CD1c-positive myeloid dendritic cell (primary cell): ENCODE results near the gene KCNQ5.

Experiments
- DNase-seq: peaks from one replicate; pipeline ENCODE4 v3.0.0-alpha.2; 2016; ENCODE audit errors: extremely low spot score

KCNQ5 gene

GRCh38 chr6:72740135-72740534 is 118.3 kb downstream of the KCNQ5 start:
- peak; percentile 10 for DNase-seq

- no peak for DNase-seq
Observed at GRCh38 chr6:72741083-72741482, 119.2 kb downstream of the KCNQ5 start.

- no peak for DNase-seq
Observed at GRCh38 chr6:72742001-72742673, 120.3 kb downstream of the KCNQ5 start.

GRCh38 chr6:72746276-72746675 is 124.4 kb downstream of the KCNQ5 start:
- DNase-seq: no peak

DNA sequence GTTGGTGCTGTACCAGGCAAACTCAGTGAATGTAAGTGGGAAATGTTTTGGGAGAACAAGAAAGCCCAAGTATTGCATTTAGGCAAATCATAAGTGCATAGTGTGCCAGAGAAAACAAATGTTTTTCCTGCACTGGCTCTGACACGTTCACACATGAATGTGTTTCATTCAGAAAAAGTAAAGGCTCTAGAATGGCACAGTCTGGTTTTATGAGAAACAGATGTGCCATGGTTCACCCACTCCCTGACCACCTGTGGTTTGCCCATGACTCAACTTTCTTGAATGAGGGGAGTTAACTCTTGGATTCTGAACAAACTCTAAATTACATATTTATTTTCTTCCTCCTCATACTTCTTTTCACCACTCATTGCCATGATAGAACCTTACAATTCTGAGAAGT is 126.9 kb downstream of the KCNQ5 start:
- DNase-seq: no peak

DNA sequence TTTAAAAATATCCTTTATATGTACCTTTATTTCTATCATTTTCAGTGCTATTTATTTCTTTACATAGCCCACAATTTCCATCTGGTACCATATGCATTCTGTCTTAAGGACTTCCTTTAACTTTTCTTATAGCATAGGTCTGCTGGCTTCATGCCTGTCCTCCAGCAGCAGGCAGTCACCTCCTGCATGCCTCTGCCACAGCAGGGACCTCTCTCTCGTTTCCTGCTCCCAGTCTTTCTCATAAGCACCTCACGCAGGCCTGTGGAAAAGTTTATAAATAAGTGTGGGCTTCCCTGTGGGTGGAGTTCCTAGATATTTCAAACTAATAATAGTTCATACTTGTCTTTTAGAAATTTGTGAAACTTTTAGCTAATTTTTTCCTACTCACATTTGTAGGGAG is 133.9 kb downstream of the KCNQ5 start:
- DNase-seq: no peak

DNA sequence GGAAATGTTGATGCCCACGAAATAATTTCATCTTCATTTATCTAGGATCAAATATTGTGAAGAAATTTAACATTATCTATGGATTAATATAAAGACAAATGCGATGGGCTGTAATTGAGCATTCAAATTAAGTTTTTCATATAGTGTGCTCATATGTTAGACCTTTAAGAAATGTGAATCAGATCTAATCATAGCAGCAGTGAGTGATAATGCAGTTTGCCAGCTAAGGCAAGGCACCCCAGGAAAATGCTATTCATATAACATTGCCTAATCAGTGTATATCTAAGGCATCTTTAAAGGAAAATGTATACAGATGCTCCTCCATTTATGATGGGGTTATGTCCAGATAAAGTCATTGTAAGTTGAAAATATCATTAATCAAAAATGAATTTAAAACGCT is 135.2 kb downstream of the KCNQ5 start:
- no peak for DNase-seq

DNA sequence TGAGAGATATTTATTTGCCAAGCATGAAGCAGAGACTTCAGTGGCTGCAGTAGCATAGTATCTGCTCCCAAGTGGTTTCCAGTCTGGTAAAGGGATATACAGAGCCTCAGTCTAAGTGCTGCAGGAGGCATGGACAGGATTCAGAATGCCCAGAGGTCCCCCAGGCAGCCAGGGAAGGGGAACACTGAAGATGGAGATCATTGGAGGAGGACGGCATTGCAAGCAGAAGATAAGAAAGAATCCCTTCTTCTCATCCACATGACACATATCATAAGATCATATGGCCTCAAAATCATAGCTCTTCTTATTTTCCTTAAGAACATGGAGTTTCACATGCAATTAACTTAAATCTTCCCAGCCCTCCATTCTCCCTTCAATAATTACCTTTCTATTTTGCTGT is 136.1 kb downstream of the KCNQ5 start:
- DNase-seq: no peak

- no peak for DNase-seq
Observed at GRCh38 chr6:72758901-72759300, 137.0 kb downstream of the KCNQ5 start.

- DNase-seq: no peak
Observed at GRCh38 chr6:72760114-72760793, 138.4 kb downstream of the KCNQ5 start.

DNA sequence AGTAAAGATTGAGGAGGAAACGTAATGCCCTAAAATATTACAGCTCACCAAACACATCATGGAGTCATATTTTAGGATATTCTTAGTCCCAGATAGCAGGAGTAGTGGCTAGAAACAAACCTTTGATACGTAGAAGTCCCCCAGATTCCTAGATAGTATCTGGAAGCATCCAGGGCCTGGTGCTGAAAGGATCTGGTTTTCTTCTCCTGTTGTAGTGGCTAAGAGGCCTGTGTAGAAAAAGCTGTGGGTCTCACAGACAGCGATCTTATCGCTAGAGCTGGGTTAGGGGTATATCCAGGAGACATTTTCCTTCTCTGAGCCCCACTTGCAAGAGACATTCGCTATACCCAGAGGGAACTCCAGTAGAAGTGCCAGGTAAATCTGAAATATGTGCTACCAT is 139.9 kb downstream of the KCNQ5 start:
- no peak for DNase-seq

DNA sequence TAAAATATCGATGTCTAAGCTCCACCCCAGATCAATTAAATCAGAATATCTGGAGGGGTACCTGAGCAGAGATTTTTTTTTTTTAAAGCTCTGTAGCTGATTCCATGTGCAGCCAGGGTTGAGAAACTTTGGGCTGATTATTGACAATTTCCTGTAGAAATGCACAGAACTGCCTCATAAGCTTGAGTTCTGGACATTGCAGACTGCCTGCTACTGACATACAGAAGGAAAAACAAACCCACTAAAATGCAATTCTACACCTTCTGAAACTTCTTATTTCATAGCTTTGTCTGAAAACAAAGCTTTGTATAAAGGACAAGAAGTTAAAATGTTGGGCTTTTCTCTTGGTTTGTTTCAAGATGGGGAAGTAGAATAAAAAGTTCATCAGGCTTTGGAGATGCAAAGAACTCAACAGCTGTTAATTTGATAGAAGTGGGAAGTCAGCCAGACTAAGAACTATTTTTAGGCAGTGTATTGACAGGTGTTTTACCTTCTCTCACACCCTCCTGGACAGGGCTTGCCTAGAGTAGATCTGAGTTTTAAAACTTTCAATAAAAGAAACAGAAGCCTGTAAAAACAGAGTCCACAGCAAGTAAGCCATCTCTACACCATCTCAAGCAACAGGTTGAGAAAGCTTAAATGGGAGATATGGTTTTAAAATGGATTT is 147.7 kb downstream of the KCNQ5 start:
- DNase-seq: no peak

DNA sequence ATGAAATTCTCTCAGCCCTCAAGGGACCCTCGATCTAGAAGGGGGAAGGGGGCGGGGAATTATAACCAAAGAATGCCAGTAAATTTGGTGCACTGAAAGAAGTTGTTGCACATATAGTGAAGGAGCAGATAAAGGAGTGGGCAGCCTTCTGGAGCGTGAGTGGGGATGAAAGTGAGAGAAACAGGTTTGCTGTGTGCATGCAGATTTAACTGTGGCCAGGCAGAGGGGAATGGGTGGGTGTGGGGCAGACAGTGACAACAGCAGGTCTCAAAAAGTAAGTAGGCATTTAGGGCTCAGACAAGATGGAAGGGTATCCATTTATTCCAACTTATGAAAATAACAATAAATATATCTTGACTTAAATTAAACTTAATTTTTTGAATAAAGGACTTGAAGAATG is 149.1 kb downstream of the KCNQ5 start:
- no peak for DNase-seq

GRCh38 chr6:72776456-72776855 is 154.6 kb downstream of the KCNQ5 start:
- DNase-seq: no peak

DNA sequence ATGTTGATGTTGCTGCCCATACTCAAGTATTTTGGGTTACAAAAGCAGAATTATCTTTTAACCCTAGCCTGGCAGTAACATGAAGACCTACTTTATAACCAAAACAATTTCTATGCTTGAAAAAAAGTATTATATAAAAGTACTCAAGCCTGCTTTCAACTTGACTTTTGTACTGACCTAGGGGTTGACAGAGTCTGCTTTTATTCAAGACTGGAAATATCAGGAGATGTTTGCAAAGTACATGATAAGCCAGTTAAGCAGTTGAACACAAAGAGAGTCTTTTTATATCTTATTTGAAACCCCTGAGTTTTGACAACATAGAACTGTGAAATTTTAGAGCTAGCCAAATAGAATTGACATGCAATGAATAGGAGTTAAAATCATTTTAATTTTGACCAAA is 159.8 kb downstream of the KCNQ5 start:
- DNase-seq: no peak

DNA sequence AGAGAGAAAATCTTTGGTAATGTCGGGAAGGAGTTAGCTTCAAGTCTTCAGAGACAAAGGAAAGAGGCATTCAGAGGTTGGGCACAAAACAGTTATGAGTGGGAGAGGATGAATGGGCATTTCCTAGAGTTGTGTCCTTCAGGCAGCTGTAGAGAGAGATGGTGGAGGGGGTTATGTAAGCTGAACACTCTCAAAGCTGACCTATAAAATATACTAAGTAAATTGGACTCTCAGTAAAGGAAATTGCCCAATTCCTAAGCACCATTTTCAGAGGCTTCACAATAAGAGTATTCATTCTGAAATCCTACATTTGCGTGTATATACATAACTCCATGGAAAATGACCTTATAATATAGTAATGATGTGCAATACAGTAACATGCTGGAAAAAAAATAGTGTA is 161.2 kb downstream of the KCNQ5 start:
- DNase-seq: no peak

- DNase-seq: no peak
Observed at GRCh38 chr6:72783666-72784065, 161.8 kb downstream of the KCNQ5 start.

DNA sequence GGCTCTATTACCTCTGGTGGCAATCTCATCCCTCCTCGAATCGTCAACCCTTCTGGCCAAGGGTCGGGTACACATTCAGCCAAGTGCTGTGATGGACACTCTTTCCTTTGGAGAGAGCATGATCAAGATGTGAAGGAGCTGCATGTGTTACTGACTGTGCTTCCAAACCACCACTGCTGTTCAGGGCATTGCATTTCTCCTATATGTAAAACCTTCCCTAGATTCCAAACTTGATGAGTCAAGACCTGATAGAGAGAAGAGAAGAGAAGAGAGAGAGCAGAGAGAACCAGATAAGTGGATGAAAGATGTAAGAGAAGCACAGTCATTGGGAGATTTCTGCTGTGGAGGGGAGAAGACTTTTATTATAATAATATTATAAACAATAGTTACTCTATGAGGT is 162.2 kb downstream of the KCNQ5 start:
- DNase-seq: no peak

- DNase-seq: no peak
Observed at GRCh38 chr6:72784581-72784980, 162.7 kb downstream of the KCNQ5 start.

DNA sequence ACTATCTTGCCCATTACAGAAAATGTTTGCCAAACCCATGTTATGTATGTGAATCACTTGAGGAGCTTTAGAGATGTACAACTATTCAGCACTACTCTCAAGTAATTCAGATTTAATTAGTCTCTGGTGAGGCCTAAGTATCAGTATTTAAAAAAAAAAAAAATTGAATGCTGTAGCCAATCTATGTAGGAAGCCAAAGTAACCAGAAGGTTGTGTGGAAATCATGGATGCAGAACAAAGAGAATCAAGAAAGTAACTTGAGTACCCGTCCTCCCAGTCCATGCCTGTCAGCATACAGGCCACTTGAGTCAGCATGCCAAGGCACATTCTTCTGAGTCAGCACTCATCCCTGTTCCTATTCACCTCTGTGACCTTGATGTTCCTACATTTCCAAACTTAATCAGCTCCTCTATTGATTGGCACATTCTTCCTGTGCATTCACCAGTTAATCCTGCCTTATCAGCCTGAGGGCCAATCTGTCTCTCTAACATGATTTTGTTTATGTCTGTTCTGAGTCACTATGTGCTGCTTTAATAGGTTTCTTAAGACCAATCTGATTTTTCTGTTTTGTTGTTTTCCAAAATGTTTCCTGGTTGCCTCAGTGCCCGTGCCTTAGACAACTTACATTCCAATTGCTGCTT is 165.6 kb downstream of the KCNQ5 start:
- no peak for DNase-seq

DNA sequence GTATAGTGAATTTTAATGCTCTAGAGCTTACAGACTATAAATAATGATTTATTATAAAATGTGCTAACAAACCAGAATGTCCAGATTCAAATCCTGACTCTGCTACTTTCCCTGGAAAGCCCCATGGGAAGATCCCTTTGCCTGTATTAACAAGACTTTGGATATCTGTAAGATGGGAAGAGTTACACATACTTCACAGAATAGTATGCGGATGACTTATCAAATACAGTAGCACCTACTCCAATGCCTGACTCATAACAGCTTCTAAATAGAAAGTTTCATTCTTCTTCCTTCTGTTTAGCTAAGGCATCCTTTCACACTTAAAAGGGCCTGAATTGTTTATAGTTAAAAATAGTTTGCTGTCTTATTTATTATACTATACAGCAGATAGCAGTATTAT is 166.3 kb downstream of the KCNQ5 start:
- no peak for DNase-seq

- no peak for DNase-seq
Observed at GRCh38 chr6:72789145-72789544, 167.3 kb downstream of the KCNQ5 start.

DNA sequence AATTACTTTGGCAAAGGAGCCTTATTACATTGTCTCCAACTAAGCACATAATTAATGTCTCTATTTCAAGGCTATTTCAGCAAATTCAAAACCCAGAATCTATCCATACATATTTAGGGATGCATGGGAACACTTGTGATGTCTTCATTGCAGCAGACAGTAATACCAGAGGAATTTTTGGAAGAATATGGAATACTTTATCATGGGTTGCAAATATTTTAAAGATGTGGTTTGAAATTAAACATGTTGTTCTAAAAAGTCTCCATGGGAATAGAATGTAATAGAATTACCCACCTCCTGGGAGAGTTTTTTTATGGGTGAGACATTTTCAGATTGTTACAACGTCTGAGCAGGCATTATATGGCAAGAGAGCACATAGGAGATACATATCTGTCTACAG is 170.8 kb downstream of the KCNQ5 start:
- DNase-seq: no peak
